HG02588 (cell line): Measurements from ENCODE around the gene ARHGAP25.

ENCODE experiments used
- ATAC-seq: cut with Tn5 transposase; IDR thresholded peaks from one replicate; pipeline ENCODE4 v1.9.1; 2021; ENCODE audit warnings: mild to moderate bottlenecking, moderate library complexity; ENCODE audit not compliant: unreplicated experiment

The ARHGAP25 gene

DNA sequence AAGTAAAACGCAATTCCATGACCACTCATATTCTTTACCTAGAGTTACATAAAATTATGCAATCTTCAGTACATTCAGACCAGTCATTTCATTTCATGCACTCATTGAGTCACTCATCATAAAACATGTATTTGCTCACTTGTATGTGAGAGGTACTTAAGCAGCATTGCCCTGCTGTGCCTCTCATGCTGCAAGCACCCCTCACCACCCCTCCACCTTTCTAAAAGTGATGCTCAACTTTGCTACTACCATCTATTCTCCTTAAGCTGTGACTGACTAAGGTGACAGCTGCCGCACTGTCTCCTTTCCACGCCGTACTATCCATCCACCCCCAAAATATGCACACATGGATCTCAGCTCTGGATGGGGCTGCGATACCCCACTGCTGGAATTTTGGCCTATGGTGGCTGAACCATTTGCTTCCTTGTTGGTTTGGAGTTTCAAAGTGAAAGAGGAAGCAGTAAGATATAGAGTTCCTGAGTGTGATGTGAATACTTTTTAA, 7.2 kb downstream of the ARHGAP25 start:
- no peak for ATAC-seq

DNA sequence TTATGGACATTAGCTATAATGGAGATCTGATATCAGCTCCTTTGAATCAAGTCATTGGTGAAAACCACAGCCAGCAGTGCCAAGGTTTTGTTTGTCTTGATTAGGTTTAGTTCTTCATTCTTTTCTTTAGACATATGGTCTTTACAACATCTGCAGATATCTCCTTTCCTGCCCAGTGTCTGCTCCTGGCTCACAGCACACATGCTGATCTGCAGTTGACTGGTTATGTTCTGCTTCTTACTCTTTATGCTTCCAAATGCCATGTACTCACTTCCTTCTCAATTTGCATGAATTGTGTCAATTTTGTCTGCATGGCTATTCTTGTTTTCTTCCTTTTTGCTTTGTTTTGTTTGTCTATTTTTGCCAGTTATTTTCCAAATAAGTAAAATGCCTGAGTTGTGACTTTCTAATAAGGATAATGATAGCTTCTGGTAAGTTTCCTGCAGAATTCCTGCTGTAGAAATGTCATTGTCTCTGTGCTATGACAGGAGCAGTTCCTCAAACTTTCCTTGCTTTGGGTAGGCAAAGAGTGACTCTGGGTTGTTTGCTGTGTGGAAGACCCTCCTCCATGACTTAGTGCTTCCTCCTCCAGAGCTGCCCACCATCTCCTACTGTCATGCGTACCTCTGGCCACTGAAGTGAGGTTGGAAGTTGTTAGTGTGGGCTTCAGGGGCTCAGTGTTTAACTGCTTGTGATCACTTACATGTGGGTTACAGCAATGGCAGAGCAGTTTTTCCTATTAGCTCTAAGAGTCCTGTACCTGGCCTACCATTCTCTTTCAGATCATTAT, 8.2 kb downstream of the ARHGAP25 start:
- peak; percentile 40 for ATAC-seq

DNA sequence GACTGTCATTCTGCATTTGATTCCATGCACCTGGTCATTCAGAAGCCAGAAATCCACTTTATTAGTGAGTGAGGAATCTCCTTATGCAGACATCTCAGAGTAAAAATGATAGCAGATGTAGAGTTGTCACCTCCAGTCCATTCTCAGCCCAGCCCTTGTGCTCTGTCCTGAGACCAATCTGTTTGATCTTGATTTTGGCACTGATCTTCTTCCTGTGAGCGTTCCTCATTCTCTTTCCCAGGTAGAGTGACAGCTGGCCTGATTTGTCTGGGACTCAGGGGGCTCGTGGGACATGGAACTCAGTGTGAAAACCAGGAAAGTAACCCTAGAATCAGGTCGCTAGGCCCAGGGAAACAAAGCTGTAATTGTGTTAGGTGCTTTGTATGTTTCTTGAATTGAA, 8.9 kb downstream of the ARHGAP25 start:
- ATAC-seq, result no peak

GRCh38 chr2:68744366-68744912, 9.8 kb downstream of the ARHGAP25 start:
- ATAC-seq, result no peak

DNA sequence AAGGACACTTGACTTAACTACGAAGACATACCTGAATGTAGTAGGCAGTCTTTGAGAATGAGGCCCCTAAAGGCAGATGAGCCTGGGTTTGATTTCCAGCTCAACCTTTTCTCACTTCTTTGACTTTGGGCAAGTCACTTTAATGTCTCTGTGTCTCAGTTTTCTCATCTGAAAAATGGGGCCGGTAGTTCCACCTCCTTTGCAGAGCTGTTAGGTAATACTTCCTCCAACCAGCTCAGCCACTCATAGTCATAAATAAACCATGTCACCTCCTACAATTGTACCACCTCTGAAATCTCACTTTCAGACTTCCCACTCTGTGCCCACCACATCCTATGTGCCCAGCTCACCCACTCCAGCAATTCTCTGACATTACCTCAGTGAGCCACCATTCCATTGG, 10.4 kb downstream of the ARHGAP25 start:
- no peak for ATAC-seq

DNA sequence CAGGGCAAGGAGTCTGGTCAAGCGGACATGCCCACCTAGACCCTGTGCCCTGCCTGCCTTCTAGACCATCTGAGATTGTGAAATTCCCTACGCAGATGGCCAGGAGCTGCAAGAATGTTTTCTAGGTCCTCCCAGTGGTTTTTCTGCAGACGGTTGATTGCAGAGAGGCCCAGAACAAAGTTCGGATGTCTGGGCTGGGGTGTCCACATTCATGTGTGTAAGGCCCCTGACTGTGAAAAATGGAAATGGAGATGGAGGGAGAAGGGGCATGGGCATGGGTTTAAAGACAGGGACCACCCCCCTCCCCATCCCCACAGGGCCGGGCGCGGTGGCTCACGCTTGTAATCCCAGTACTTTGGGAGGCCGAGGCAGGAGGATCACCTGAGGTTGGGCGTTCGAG, 11.8 kb downstream of the ARHGAP25 start:
- no peak for ATAC-seq

DNA sequence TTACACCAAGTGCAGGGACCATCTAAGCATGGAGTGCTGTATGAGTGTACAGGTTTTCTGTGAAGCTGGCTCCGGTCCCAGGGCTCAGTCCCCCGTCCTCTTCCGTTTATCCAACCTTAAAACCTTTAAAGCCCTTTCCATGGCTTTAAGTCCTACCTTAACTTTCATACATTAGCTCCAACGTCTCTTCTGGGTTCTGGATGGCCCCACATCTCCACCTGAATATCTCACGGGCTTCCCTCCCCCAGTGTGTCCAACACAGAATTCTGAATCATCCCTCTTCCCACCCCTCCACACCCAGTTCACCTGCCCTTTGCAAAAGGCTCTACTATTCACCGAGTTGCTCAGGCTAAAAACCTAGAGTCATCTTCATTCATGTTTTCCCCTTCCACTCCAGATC, 12.8 kb downstream of the ARHGAP25 start:
- ATAC-seq, result no peak

GRCh38 chr2:68747900-68748299, 13.3 kb downstream of the ARHGAP25 start:
- no peak for ATAC-seq

DNA sequence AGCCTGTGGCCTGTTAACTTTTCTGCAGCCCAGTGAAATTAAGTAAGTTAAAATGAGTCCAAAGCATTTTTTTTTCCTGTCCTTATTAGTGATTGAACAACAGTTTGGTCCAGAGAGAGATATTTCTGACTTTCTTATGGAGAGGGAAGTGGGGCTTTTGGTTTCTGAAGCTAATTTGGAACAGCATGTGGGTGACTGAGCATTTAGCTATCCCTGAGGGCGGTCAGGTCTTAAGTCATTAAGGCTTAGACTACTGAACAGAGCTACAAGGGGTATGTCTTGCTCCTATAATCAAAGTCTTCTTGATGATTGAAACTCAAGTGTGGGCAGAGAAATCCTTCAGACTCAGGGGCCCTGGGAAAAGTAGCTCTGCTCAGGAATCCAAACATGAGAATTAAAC, 14.0 kb downstream of the ARHGAP25 start:
- no peak for ATAC-seq

DNA sequence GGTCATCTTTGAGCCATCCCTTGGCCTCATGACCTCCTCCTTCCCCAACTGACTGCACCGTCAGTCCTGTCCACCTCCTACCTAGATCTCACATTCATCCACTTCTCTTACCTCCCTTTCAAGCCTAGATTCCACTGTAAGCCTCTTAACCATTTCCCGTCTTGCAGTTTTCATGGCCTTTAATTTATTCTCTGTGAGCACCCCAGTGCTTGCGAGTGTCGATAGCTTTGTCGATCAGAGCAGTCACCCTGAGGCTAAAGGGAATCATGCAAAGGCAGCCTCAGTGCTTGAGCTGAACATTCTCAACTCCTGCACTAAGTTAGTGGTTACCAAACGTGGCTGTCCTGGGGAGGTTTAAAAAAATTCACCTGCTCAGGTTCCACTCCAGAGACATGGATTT, 14.7 kb downstream of the ARHGAP25 start:
- ATAC-seq, result no peak

DNA sequence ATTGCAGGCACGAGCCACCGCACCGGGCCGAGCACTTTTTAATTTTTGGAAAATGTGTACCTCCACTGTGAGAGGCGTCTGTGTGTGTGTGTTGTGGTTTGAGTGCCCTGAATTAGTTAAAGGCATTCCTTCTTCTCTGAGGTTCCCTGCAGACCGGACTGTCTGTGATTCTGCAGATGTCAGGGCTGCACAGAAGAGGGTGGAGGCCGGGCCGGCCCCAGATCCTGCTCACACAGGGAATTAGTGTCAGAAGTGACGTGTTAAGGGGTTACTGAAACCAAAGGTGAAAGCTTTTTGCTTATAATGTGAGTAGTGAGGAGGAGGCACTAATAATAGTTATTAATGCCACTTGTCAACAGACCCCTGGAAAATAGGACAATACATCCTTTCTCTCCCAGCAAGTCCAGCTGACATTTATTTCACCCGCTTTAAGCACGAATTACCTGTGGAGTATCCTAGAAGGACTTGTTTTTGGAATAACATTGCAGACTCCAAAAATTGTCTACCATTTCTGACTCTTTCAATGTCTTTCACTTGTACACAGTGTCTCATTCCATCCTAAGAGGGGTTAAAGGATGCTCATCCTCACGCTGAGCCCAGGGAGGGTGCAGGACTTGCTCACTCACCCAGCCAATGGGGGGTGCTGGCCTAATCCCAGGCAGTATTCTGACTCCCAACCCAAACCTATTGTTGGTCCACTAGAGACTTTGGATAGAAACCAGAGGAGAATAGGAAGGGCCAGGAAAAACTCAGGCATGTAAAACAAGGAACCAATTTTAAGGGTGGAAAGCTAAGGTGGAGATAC, 16.2 kb downstream of the ARHGAP25 start:
- ATAC-seq, result no peak

DNA sequence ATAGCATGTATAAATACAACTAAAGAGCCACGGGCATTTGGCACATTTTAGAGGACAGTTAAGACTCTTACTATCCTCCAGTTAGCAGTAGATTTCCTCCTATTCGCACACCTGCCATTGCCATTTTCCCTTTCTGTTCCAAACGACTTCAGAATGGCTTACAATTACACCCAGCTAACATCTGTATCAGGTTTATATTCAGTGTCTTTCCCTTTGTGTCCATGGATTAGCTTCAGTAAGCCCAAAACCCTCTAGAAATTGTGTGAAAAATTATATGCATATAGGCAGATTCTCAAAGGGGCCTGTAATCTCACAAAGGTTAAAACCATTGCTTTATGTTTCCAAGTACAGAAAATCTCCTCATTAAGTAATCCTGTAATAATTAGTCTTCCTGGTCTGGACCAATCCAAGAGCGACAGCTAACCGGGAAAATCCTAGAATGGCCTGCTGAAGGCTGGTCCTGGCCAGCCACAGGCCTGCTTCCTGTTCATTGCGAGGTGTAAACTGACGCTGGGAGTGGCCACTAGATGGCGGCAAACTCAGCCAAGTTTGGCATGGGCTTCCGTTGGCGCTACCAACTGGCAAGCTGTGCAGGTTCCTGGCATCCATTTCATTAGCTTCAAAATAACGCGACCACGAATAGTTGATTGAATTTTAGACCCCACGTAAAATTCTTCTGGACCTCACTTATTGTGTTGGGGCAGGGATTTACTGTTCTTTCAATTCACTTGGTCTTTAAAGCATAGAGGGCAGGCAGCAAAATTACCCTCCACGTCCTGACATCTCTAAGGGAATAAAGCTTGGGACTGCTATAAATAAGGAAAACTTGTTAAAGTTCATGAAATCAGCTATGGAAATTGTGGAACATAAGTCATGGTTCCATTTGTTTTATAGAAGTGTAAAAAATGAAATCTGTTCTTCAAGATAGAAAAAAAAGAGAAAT, 17.1 kb downstream of the ARHGAP25 start:
- ATAC-seq, result peak; percentile 87

DNA sequence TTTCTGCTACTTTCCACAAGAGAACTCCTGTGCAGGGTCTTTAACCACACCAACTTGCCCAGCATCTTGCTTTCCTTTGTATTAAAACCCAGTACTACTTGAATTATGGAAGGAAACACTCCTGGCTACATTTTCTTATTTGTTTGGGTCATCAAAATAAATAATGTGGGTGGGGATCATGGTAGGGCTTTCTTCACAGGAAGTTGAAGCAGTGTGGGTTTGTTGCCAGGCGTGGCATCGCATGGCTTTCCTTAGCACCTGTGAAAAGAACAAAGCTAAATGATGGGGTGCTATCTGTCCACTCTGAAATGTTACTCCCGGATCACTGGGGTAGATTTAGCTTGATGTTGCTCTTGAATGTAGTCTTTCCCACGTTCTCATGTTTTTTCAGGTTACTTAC, 18.7 kb downstream of the ARHGAP25 start:
- no peak for ATAC-seq

- no peak for ATAC-seq
These were observed 20.5 kb downstream of the ARHGAP25 start for GRCh38 chr2:68755071-68755470.

GRCh38 chr2:68756178-68756577, 21.6 kb downstream of the ARHGAP25 start:
- ATAC-seq, result no peak

- no peak for ATAC-seq
These were observed 22.5 kb downstream of the ARHGAP25 start for GRCh38 chr2:68757081-68757480.

- ATAC-seq, result no peak
These were observed 27.5 kb downstream of the ARHGAP25 start for GRCh38 chr2:68762100-68762499.

- peak; percentile 49 for ATAC-seq
These were observed 28.1 kb downstream of the ARHGAP25 start for GRCh38 chr2:68762665-68763064.

DNA sequence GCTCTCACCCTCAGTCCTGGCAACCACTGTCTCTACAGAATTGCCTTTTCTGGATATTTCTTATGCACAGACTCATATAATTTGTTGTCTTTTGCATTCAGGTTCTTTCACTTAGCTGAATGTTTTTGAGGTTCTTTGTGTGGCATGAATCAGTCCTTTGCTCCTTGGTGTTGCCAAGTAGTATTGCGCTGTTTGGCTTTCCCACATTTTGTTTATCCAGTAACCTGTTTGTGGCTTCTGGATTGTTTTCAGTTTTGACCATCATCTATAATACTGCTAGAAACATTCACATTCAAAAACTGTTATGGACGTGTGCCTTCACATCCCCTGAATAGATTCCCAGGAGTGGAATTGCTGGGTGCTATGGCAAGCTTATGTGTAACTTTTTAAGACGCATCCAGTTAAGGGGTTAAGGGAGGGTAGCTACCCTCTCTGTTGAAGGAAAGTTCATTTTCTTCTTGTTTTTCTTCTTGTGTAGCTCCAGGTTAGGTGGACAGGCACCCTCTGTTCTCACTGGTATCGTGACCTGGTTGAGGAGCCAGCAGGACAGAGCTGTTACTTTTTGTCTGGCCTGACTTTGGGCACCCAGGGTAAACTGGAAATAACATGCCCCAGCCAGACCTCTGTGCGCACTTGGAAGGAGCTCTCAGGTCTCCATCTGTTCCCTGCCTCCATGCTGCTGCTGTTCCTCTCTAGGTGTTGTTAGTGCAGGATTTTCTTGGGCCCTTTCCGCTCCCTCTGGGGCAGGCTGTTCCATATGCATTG, 29.6 kb downstream of the ARHGAP25 start:
- ATAC-seq, result no peak

DNA sequence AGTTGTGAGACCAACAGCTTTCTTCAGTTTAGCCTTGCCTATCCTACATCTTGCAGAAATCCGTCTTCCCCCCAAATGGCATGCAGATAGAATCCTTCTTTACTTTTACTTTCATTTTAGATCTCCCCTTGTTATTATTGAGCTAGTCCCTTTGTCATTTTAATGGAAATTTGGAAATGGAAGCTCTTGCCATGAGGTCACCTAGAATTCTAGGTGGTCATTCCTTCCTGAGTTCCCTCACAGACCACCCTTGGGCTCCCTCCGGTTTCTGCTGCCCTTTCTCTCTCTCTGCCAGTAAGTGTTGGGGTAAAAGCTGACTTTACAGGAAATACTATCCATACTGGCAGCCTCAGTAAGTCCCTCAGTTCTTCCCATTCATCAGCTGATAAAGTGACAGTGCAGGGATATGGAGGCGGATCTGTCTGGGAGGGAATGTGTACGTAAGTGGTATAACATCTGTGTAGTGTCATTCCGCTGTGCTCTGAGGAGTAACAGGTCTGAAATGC, 30.2 kb downstream of the ARHGAP25 start:
- no peak for ATAC-seq
